Mesenteric fat pad (tissue), 1 donor: ENCODE measurements around the gene CYLC1. TPM values are rescaled to one million over a fixed set of nuclear protein-coding genes. Genes with fewer than 3 reads are reported as not detected.

Source experiments
- DNase-seq: peaks from one replicate; pipeline ENCODE4 v3.0.0-alpha.2; 2020; ENCODE audit warnings: low spot score
- long read RNA-seq: library from polyadenylated mRNA; unstranded; transcript quantifications from one replicate; pipeline ENCODE4 v2.0.0, GENCODE V29; 2020
- total RNA-seq: library from RNA; stranded (reverse); fragmentation: NEBNext Ultra II Directional; extraction: Animal tissue kit (Norgen Biotek cat#: 25700); gene quantifications from one replicate; pipeline ENCODE4 v1.2.1, GENCODE V29; 2021
- donor health status: DM: yes; HTN: yes; CAD: no.

CYLC1 gene, protein sequence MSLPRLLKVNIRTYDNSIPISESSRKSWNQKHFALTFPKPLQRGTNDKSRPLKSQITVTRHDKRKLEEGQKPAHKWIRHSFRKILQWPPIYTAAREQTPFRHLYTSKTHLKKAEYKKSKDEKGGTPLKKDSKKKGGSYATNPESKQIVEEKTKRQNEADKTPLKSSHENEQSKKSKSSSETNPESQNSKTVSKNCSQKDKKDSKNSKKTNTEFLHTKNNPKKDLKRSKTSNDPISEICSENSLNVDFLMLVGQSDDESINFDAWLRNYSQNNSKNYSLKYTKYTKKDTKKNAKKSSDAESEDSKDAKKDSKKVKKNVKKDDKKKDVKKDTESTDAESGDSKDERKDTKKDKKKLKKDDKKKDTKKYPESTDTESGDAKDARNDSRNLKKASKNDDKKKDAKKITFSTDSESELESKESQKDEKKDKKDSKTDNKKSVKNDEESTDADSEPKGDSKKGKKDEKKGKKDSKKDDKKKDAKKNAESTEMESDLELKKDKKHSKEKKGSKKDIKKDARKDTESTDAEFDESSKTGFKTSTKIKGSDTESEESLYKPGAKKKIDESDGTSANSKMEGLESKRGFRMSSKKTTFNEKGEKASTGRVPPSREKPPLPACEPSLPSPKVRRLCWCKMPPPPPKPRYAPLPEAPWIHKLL
- total RNA-seq = not detected
- long read RNA-seq = 0 reads

GRCh38 chrX:83860846-83861245, at the start of gene CYLC1:
Gene CYLC1 (plus strand): TSS chrX:83861146. CDS start chrX:83861183, 37 bp downstream.
- DNase-seq = no peak

DNA sequence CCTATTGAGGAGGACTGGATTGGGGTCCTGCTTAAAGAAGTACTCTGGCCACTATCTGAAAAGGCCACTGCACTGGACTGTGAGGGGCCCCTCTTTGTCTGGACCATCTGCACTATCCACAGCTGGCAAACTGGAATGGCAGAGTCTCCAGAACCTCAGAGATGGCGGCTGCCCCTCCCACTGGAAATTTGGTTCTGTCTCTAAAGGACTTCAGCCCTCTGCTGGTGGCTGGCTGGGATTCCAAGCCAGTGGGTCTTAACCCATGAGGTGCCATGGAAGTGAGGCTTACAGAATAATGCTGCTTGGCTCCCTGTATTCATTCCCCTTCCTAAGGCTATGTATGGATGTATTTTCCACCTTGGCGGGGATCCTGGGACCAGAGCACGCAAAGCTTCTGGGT, 41.6 kb upstream of the CYLC1 start:
- no peak for DNase-seq

- DNase-seq = no peak
Observed at GRCh38 chrX:83829874-83830273, 31.1 kb upstream of the CYLC1 start.

DNA sequence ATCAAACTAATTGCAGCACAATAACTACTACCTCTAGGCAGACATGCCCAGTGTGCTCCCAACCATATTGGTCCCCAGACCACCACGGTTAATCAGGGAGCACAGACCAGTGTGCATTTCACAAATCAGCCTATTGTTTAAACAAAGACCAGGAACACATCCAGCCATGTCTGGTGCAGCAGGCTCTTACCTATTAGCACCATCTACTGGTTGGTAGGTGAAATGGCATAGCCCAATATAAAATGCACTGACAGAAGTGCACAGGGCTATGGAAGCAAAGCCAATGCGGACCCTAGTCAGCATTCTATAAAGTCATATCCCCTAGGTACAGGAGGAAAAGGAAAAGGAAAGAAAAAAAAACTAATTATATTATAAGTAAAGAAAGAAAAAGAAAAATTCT, 15.5 kb upstream of the CYLC1 start:
- DNase-seq = no peak

DNA sequence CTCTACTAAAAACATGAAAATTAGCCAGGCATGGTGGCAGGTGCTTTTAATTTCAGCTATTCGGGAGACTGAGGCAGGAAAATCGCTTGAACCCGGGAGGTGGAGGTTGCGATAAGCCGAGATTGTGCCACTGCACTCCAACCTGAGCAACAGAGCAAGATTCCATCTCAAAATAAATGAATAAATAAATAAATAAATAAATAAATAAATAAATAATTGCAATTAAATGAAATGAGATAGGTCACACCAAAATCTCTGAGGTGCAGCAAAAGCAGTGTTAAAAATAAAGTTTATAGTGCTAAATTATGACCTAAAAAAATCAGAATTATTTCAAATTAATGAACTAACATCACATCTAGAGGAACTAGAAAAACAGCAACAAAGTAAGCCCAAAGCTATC, 13.6 kb upstream of the CYLC1 start:
- no peak for DNase-seq

DNA sequence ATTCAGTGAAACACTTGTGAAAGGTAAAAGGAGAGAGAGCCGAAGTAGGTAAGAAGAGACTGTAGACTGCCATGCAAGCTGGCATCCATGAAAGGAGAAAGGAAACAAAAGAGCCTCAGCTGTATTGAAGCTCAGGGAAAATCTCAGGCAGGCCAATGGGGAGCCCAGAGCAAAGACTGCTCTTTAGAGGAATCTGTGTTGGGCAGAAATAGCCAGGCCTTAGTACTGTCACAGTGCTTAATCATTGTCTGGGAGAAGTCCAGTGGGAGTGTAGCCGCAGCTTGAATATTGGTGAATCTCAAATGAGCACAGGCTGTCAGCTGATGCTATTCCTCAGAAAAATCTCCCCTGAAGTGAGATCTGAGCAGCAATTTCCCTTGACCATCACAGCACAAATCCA, 27.6 kb downstream of the CYLC1 start:
- no peak for DNase-seq

- DNase-seq = no peak
Observed at GRCh38 chrX:83892433-83892832, 31.5 kb downstream of the CYLC1 start.

DNA sequence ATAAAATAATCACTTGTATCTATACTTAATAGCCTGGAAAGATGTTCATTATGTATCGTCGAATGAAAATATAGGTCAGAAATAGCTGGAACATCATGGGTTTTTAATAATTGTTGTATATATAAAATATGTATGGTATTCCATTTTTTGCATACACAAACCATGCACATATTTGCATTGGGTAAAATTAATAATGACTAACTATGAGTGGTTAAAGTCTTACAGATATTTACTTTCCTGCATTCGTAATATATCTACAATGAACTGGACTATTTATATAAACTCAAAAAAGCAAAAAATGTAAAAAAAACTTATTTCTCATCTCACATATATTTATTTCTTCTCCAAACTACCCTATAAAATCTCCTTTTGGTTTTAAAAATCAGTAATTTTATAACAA, 46.0 kb downstream of the CYLC1 start:
- DNase-seq = no peak

DNA sequence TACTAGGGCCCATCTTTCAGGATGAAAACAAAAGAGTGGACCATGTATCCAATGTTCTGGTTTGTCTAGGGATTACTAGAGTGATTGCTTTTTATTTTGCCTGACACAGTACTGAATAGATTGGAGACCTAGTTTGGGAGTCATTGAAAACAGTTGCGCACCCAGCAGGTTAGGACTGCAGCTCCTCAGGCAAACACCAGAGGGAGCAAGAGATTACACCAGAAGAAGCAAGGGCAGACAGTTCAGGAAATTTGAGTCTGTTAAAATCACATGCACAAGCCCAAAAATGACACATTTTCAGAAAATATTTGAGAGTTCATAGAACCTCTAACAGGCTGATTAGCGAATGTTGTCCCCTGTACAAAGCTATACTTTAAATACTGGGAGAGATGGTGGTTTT, 55.6 kb downstream of the CYLC1 start:
- DNase-seq = no peak

DNA sequence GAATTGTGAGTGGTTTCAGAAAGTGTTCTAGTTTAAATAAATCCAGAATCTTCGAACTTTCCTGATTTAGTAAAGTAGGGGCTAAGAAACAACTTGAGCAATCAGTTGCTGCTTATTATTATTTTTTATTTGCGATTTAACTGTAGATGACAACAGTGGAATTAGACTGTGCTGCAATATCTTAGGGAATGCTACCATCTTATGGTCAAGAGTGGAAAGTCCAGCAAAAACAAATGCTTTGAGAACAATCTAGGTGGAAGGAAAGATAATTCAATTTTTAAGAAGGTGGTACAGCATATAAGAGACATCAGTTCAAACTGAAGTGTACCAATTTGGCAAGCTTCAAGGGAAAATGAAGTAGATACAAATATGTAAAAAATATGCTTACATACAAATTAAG, 73.3 kb downstream of the CYLC1 start:
- DNase-seq = no peak
